HCT116 (cell line): ENCODE results near the gene TIGD3. TPM values are rescaled to one million over a fixed set of nuclear protein-coding genes. Genes with fewer than 3 reads are reported as not detected.

Source experiments
- ATAC-seq: fragments of 200-7000 bp; cut with Tn5 transposase; 2 replicates; pipeline ENCODE4 v1.9.1; 2020; ENCODE audit warnings: mild to moderate bottlenecking, moderate library complexity
- BruUV-seq: library from RNA; stranded (reverse); fragments of 400-500 nt; replicated peaks from 2 replicates; lab custom pipeline; 2021; lab: Mats Ljungman, UMichigan
- CTCF ChIA-PET: fragments of 300-600 bp; sonication (Branson Sonifier 250); formaldehyde crosslinking; loops from one replicate; lab custom pipeline; 2021; ENCODE audit warnings: antibody characterized with exemption; lab: Charles Lee
- POLR2A ChIA-PET: fragments of 300-600, 350-600 bp; sonication (Branson Sonifier 250); formaldehyde crosslinking; loops from one replicate; lab custom pipeline; 2021; ENCODE audit warnings: antibody characterized with exemption; lab: Charles Lee
- RAD21 ChIA-PET, 2 experiments: fragments of 300-600 bp; sonication (Branson Sonifier 250); formaldehyde crosslinking; loops; one replicate each; lab custom pipeline; 2023; ENCODE audit warnings: low total read pairs in 2 of 2; ENCODE audit not compliant: uncharacterized antibody in 2 of 2, unreplicated experiment in 2 of 2, low non-redundant PET in 1 of 2; lab: Charles Lee
- DNase-seq: peaks from one replicate; pipeline ENCODE4 v3.0.0-alpha.2; 2010; ENCODE audit warnings: low read depth, low spot score
- H2AFZ ChIP-seq: fragments of 200-600 bp; shearing (Covaris generic), sonication (generic); 2 replicates; pipeline ENCODE4 v1.6.1; 2017; ENCODE audit warnings: low read depth, mixed run types, mixed read lengths, antibody characterized with exemption, low read length; ENCODE audit not compliant: poor library complexity, severe bottlenecking
- H3K27ac ChIP-seq: 2 replicates; pipeline ENCODE4 v1.5.1; 2012; ENCODE audit warnings: low read depth, low read length
- H3K27me3 ChIP-seq: fragments of 200-600 bp; sonication (generic); 2 replicates; pipeline ENCODE4 v1.6.1; 2016; ENCODE audit warnings: mixed run types, low read length, mixed read lengths; ENCODE audit not compliant: insufficient read depth
- H3K36me3 ChIP-seq, 2 experiments: fragments of 200-500 bp in 1 of 2; fragments of 200-600 bp in 1 of 2; sonication (Bioruptor generic) in 1 of 2; sonication (generic) in 1 of 2; 2 replicates each; pipeline versions ENCODE4 v1.5.1 to v1.6.1; 2014 to 2016; ENCODE audit warnings: low read length in 2 of 2, inconsistent platforms in 1 of 2, mixed read lengths in 1 of 2, mixed run types in 1 of 2; ENCODE audit not compliant: insufficient read depth in 2 of 2, control insufficient read depth in 1 of 2
- H3K4me1 ChIP-seq, 2 experiments: fragments of 200-600 bp in 1 of 2; sonication (generic) in 1 of 2; 2 replicates each; pipeline versions ENCODE4 v1.5.1 to v1.6.1; 2012 to 2017; ENCODE audit warnings: low read length in 2 of 2, inconsistent platforms in 1 of 2, mild to moderate bottlenecking in 1 of 2, mixed read lengths in 1 of 2, mixed run types in 1 of 2, moderate library complexity in 1 of 2; ENCODE audit not compliant: insufficient read depth in 2 of 2, control insufficient read depth in 1 of 2
- H3K4me2 ChIP-seq: fragments of 200-600 bp; sonication (generic); 2 replicates; pipeline ENCODE4 v1.6.1; 2017; ENCODE audit warnings: mixed run types, low read length, mixed read lengths
- H3K4me3 ChIP-seq, 2 experiments: fragments of 200-600 bp in 1 of 2; sonication (generic) in 1 of 2; replicated peaks in 1 of 2; 2 replicates each; pipeline ENCODE4 v1.5.1; 2011 to 2016; ENCODE audit warnings: low read length in 2 of 2, control low read depth in 1 of 2, low read depth in 1 of 2, mild to moderate bottlenecking in 1 of 2, mixed read lengths in 1 of 2, mixed run types in 1 of 2
- H3K79me2 ChIP-seq: fragments of 200-600 bp; sonication (generic); 2 replicates; pipeline ENCODE4 v1.6.1; 2017; ENCODE audit warnings: mild to moderate bottlenecking, mixed run types, low read length, moderate library complexity, mixed read lengths; ENCODE audit not compliant: insufficient read depth
- H3K9ac ChIP-seq: fragments of 200-600 bp; sonication (generic); 2 replicates; pipeline ENCODE4 v1.6.1; 2016; ENCODE audit warnings: low read length, mixed read lengths
- H3K9me2 ChIP-seq: fragments of 200-600 bp; sonication (generic), shearing (Covaris generic); 2 replicates; pipeline ENCODE4 v1.6.1; 2017; ENCODE audit warnings: mixed run types, mild to moderate bottlenecking, moderate library complexity; ENCODE audit not compliant: insufficient read depth
- H3K9me3 ChIP-seq, 2 experiments: fragments of 200-500 bp in 1 of 2; fragments of 200-600 bp in 1 of 2; sonication (Bioruptor generic) in 1 of 2; sonication (generic) in 1 of 2; 2 replicates each; pipeline ENCODE4 v1.6.1; 2014 to 2017; ENCODE audit warnings: low read length in 2 of 2, mixed read lengths in 2 of 2, inconsistent platforms in 1 of 2, low read depth in 1 of 2, mild to moderate bottlenecking in 1 of 2, mixed run types in 1 of 2, moderate library complexity in 1 of 2; ENCODE audit not compliant: control insufficient read depth in 1 of 2, insufficient read depth in 1 of 2
- H4K20me1 ChIP-seq: fragments of 200-600 bp; sonication (generic), shearing (Covaris generic); 2 replicates; pipeline ENCODE4 v1.6.1; 2017; ENCODE audit warnings: mixed run types, mild to moderate bottlenecking, moderate library complexity; ENCODE audit not compliant: insufficient read depth
- EZH2phosphoT487 ChIP-seq: fragments of 200-600 bp; IDR thresholded peaks from 2 replicates; pipeline ENCODE4 v1.6.1; 2018; ENCODE audit warnings: antibody characterized with exemption, borderline replicate concordance
- POLR2A ChIP-seq: IDR thresholded peaks from 2 replicates; pipeline ENCODE4 v1.7.0; 2011; ENCODE audit warnings: borderline replicate concordance; ENCODE audit not compliant: insufficient read depth, insufficient read length; ENCODE audit errors: extremely low read depth
- POLR2AphosphoS5 ChIP-seq: IDR thresholded peaks from 2 replicates; pipeline ENCODE4 v1.6.1; 2011; ENCODE audit warnings: mild to moderate bottlenecking, low read depth, low read length, moderate library complexity
- RAD21 ChIP-seq: IDR thresholded peaks from 2 replicates; pipeline ENCODE4 v1.6.1; 2012; ENCODE audit warnings: low read depth, mild to moderate bottlenecking
- SRF ChIP-seq: IDR thresholded peaks from 2 replicates; pipeline ENCODE4 v1.6.1; 2012; ENCODE audit warnings: low read depth
- TCF7L2 ChIP-seq: IDR thresholded peaks from 2 replicates; pipeline ENCODE4 v1.7.0; 2011; ENCODE audit warnings: borderline replicate concordance, inconsistent platforms; ENCODE audit not compliant: insufficient read depth, insufficient read length; ENCODE audit errors: extremely low read depth
- ZFX ChIP-seq: fragments of 450-650 bp; IDR thresholded peaks from 2 replicates; pipeline ENCODE4 v1.6.1; 2017
- ZNF274 ChIP-seq: fragments of 200-500 bp; sonication (Bioruptor generic); IDR thresholded peaks from 2 replicates; pipeline ENCODE4 v1.6.1; 2014; ENCODE audit warnings: mild to moderate bottlenecking, low read depth, low read length, inconsistent platforms
- intact Hi-C: fragments of 100-400 bp; cut with micrococcal nuclease; formaldehyde crosslinking; loops from 2 replicates; pipeline ENCODE4 v1.10.0; 2022
- total RNA-seq: library from RNA; stranded (reverse); gene quantifications from one replicate; pipeline ENCODE4 v1.2.1, GENCODE V29; 2021; ENCODE audit not compliant: unreplicated experiment
- TF ChIP-seq, protein P1 (sequence below): IDR thresholded peaks from 2 replicates; pipeline ENCODE4 v1.6.1; 2011; ENCODE audit warnings: mild to moderate bottlenecking, low read length, moderate library complexity; ENCODE audit not compliant: insufficient replicate concordance; ENCODE audit errors: extremely low read depth
- TF ChIP-seq, protein P2 (sequence below), 3 experiments: fragments of 200-600 bp in 1 of 3; sonication (generic) in 1 of 3; IDR thresholded peaks in 2 of 3; conservative IDR thresholded peaks in 1 of 3; 2 replicates each; pipeline ENCODE4 v1.5.1; 2012 to 2017; ENCODE audit warnings: low read depth in 2 of 3, low read length in 2 of 3, antibody characterized with exemption in 1 of 3, borderline replicate concordance in 1 of 3, control low read depth in 1 of 3, mild to moderate bottlenecking in 1 of 3, mixed read lengths in 1 of 3, mixed run types in 1 of 3, moderate library complexity in 1 of 3; ENCODE audit not compliant: insufficient read depth in 1 of 3
- TF ChIP-seq, protein P3 (sequence below): IDR thresholded peaks from 2 replicates; pipeline ENCODE4 v1.6.1; 2012; ENCODE audit warnings: low read depth

Gene TIGD3
- total RNA-seq, 1 experiment from 2014 or later, result 2.4 TPM

DNA sequence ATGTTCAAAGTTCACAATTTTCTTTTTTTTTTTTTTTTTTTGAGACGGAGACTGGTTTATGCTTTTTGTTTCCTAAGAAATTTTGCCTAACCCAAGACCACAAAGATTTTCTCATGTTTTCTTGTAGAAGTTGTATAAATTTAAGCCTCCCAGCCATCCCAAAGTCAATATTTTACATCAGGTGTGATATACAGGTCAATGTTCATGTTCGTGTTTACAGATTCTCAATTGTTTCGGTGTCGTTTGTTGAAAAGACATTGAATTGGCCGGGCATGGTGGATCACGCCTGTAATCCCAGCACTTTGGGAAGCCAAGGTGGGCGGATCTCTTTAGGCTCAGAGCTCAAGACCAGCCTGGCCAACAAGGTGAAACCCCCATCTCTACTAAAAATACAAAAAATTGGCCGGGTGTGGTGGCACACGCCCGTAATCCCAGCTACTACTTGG lies 47.3 kb downstream of the TIGD3 start:
- no peaks in the 10 kb centered on the region for H4K20me1 ChIP-seq

More for the DNA sequence above, 47.3 kb downstream of the TIGD3 start:
- H2AFZ ChIP-seq, result no peak overlapping the region
- TF ChIP-seq POLR2AphosphoS5 (no peak), ZNF274 (no peak), TCF7L2 (no peak), EZH2phosphoT487 (no peak), SRF (no peak), RAD21 (no peak), ZFX (no peak), POLR2A (no peak)
- TF ChIP-seq, protein P1, sequence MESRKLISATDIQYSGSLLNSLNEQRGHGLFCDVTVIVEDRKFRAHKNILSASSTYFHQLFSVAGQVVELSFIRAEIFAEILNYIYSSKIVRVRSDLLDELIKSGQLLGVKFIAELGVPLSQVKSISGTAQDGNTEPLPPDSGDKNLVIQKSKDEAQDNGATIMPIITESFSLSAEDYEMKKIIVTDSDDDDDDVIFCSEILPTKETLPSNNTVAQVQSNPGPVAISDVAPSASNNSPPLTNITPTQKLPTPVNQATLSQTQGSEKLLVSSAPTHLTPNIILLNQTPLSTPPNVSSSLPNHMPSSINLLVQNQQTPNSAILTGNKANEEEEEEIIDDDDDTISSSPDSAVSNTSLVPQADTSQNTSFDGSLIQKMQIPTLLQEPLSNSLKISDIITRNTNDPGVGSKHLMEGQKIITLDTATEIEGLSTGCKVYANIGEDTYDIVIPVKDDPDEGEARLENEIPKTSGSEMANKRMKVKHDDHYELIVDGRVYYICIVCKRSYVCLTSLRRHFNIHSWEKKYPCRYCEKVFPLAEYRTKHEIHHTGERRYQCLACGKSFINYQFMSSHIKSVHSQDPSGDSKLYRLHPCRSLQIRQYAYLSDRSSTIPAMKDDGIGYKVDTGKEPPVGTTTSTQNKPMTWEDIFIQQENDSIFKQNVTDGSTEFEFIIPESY, result no peak
- TF ChIP-seq, protein P2, sequence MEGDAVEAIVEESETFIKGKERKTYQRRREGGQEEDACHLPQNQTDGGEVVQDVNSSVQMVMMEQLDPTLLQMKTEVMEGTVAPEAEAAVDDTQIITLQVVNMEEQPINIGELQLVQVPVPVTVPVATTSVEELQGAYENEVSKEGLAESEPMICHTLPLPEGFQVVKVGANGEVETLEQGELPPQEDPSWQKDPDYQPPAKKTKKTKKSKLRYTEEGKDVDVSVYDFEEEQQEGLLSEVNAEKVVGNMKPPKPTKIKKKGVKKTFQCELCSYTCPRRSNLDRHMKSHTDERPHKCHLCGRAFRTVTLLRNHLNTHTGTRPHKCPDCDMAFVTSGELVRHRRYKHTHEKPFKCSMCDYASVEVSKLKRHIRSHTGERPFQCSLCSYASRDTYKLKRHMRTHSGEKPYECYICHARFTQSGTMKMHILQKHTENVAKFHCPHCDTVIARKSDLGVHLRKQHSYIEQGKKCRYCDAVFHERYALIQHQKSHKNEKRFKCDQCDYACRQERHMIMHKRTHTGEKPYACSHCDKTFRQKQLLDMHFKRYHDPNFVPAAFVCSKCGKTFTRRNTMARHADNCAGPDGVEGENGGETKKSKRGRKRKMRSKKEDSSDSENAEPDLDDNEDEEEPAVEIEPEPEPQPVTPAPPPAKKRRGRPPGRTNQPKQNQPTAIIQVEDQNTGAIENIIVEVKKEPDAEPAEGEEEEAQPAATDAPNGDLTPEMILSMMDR (IDR thresholded peaks at IDR 0.05 in 2 of 3, conservative IDR thresholded peaks at IDR 0.05 in 1 of 3; ENCODE audit: borderline replicate concordance in 1 of 3, insufficient read depth in 1 of 3, low read depth in 2 of 3, low read length in 2 of 3), result no peak
- TF ChIP-seq, protein P3, sequence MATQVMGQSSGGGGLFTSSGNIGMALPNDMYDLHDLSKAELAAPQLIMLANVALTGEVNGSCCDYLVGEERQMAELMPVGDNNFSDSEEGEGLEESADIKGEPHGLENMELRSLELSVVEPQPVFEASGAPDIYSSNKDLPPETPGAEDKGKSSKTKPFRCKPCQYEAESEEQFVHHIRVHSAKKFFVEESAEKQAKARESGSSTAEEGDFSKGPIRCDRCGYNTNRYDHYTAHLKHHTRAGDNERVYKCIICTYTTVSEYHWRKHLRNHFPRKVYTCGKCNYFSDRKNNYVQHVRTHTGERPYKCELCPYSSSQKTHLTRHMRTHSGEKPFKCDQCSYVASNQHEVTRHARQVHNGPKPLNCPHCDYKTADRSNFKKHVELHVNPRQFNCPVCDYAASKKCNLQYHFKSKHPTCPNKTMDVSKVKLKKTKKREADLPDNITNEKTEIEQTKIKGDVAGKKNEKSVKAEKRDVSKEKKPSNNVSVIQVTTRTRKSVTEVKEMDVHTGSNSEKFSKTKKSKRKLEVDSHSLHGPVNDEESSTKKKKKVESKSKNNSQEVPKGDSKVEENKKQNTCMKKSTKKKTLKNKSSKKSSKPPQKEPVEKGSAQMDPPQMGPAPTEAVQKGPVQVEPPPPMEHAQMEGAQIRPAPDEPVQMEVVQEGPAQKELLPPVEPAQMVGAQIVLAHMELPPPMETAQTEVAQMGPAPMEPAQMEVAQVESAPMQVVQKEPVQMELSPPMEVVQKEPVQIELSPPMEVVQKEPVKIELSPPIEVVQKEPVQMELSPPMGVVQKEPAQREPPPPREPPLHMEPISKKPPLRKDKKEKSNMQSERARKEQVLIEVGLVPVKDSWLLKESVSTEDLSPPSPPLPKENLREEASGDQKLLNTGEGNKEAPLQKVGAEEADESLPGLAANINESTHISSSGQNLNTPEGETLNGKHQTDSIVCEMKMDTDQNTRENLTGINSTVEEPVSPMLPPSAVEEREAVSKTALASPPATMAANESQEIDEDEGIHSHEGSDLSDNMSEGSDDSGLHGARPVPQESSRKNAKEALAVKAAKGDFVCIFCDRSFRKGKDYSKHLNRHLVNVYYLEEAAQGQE, result no peak
- TF ChIP-seq, all 23 proteins: peak for 0
- Histone ChIP-seq H3K4me3 (no peak overlapping the region), H3K9me3 (no peaks in the 10 kb centered on the region), H3K9me2 (no peaks in the 10 kb centered on the region), H3K27me3 (no peaks in the 10 kb centered on the region), H3K9ac (no peak overlapping the region), H3K36me3 (peaks cover 17 to 22% of the 10 kb centered on the region in 2 experiments), H3K79me2 (no peaks in the 10 kb centered on the region), H3K27ac (no peak overlapping the region), H3K4me2 (no peak overlapping the region), H3K4me1 (no peaks in the 10 kb centered on the region)
- no peak for ATAC-seq
- ChIA-PET RAD21 (interaction anchor here in 1 of 2 experiments (0.5 kb wide), 1 partner anchor 31 kb away, joined by 3 read pairs; no protein-coding TSS in a partner anchor), POLR2A (interaction anchor here (1.2 kb wide), 1 partner anchor 15 kb away, joined by 3 read pairs; the partner anchor contains the start of gene FRMD8), CTCF (no interaction called here)
- no TSS peak for BruUV-seq
- DNase-seq, result no peak
- intact Hi-C loops, result no loop called here
